SW 1271 (cell line): ENCODE measurements around the gene SLC26A3.
"Not testable (repeated sequence)": the region's sequence is repeated elsewhere in the genome, so short reads cannot be mapped to it uniquely, and the experiment has no call there.

Experiments used
- DNase-seq, 2 experiments: peaks; one replicate each; lab custom pipeline; 2025; lab: John Stamatoyannopoulos, UW

Gene SLC26A3

DNA sequence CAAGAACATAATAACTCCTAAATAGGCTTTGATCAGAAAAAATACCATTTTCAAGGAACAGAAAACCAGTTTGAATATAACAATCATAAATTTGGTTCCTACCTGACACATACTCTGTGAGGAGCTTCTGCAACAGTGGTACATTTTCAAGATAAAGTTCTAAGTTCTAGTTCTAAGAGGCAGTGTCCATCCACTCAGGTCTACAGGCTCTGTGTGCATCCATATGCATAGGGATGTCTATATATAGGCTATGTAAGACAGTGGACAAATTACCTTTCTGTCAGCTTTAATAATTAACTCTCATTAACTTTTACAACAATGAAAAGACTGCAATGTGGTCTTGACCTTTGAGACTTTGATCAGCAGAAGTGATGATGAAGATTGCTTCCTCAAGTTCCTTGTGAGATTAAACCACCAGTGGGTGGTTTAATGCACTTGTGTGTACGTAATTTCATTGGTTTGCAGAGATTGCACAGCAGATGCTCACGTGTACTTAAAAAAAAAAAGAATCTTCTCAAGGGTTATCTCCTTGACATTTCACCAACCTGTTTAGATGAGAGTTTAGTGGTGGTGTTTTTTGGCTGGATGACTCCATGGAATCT, at the start of gene SLC26A3:
TSS of gene SLC26A3 (minus strand) at position 215 of the 602 bp plus-strand sequence. CDS start 8,714 bp downstream, outside the sequence.
- DNase-seq, result no peak

DNA sequence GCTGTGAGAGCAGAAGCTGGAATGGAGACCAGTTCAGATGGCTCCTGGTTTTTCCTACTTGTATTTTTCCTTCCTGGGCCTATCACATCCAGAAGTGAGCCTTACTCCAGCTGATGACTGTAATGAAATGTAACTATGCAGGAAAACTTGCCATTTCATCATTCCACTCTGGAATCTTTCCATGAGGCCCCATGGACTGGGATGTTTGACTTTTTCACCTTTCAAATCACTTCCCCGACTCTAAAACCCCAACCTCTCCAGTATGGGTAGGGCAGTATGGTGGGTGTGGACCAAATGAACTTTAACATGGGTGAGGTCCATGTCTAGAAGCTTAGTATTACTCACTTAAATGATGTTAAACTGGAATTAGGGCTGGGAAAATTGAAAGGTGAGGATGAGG, 47.6 kb upstream of the SLC26A3 start:
- no peak for DNase-seq

DNA sequence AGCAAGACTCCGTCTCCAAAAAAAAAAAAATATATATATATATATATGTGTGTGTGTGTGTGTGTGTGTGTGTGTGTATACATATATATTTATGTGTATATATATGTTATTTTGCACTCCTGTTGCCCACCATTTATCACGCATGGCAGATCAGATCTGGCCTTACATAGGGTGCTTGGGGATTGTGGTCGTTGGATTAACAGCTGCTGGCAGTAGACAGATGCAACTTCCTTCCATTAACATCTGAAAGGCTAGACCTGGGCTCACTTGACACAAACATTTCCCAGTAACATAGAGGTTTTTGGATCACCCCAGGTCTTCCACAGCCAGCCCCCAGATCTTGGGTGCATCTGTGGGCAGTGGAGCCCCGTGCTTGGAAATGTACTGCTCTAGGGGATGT, 47.2 kb upstream of the SLC26A3 start:
- no peak for DNase-seq

DNA sequence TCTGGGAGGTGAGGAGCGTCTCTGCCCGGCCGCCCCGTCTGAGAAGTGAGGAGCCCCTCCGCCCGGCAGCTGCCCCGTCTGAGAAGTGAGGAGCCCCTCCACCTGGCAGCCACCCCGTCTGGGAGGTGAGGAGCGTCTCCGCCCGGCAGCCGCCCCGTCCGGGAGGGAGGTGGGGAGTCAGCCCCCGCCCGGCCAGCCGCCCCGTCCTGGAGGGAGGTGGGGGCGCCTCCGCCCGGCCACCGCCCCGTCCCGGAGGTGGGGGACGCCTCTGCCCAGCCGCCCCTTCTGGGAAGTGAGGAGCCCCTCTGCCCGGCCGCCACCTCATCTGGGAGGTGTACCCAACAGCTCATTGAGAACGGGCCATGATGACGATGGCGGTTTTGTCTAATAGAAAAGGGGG, 45.2 kb upstream of the SLC26A3 start:
- DNase-seq, result not testable (repeated sequence)

DNA sequence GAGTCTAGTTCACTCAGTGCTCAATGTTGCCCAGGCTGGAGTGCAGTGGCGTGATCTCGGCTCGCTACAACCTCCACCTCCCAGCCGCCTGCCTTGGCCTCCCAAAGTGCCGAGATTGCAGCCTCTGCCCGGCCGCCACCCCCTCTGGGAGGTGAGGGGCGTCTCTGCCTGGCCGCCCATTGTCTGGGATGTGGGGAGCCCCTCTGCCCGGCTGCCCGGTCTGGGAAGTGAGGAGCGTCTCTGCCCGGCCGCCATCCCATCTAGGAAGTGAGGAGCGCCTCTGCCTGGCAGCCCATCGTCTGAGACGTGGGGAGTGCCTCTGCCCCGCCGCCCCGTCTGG, 44.8 kb upstream of the SLC26A3 start:
- not testable (repeated sequence) for DNase-seq

DNA sequence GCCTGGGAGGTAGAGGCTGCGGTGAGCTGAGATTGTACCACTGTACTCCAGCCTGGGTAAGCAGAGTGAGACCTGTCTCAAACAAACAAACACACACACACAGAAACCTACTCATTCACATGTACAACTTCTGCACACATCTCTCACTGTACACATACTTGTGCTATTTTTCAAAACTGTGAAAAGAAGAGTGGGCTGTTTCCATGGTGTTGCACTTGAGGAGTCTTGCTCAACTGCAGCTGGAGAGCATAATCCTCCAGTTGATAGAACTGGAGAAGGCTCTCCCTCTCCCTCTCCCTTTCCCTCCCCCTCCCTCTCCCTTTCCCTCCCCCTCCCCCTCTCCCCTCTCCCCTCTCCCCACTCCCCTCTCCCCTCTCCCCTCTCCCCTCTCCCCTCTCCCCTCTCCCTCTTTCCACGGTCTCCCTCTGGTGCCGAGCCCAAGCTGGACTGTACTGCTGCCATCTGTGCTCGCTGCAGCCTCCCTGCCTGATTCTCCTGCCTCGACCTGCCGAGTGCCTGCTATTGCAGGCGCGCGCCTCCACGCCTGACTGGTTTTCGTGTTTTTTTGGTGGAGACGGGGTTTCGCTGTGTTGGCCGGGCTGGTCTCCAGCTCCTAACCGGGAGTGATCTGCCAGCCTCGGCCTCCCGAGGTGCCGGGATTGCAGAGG, 44.3 kb upstream of the SLC26A3 start:
- DNase-seq, result no peak

DNA sequence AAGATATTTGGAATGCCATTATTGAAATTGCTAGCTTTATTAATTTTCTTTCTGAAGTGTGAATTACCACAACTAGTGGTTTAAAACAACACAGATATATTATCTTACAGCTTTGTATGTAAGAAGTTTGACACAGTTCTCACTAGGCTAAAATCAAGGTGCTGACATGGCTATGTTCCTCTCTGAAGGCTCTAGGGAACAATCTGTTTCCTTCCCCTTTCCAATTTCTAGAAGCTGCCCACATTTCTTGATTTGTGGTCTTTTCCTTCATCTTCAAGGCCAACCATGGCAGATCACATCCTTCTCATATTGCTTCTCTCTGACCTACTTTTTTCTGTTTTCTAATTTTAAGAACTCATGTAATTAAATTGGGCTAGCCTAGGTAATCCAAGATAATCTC, 43.3 kb upstream of the SLC26A3 start:
- DNase-seq, result no peak

DNA sequence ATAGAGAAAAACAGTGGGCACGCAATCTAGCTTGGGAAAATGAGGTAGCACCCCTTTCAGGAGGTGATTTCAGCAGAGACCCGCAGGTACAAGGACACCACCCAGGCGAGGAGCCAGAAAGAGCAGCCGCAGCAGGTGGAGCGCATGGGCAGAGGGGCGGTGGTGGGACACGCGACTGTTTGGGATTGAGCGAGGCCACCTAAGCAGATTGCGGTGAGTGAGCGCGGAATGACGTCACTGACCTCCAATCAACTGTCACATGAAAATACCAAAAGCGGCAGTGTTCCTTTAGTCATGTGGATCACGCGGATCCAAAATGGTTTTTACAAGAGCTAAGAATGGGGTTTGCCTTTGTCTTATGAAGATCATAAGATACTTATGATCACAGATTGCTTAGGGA, 40.2 kb upstream of the SLC26A3 start:
- no peak for DNase-seq

DNA sequence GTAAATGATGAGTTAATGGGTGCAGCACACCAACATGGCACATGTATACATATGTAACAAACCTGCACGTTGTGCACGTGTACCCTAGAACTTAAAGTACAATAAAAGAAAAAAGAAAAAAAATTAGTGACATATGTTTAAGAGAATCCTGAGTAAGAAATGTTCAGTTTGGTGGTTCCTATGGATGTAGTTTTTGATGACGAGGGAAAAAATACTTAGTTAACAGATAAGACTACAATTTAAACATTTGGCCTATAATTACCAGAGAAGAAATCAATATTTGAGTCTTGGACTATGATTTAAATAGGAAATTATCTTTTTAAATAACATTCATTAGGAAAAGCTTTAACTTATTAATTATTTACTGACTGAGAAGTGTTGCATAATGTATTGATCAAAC, 39.2 kb upstream of the SLC26A3 start:
- DNase-seq, result no peak

DNA sequence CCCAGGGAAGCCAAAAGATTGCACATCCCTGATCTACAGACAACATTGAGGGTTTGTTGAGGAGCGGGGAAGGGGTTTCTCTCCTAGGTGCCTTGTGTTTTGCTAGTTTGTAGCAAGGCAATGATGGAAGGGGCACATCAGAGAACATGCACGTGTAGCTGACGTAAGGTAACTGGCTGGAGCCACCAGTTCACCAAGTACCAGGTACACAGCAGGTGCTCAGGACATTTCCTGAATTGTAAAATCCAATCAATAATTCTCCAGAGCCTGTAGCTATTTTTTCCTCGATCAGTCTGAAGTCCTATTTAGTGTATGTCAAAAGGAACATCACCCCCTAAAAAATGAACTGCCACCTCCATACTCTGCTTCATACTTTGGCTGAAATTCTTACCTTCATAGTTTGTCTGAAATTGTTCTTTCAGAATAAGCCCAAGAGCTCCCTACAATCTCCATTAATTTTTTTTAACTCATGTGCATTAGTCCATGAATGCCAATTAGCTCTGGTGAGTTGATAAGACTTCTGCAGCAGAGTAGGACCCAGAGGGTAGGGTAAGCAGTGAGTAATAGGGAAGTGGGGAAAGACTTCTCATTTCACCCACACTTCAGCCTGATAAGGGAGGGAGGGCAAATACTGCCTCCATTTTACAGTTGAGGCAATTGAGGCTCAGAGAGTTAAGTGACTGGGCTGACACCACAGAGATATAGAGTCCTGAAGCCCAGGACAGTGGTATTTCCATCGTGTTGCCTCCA, 36.0 kb upstream of the SLC26A3 start:
- no peak for DNase-seq

DNA sequence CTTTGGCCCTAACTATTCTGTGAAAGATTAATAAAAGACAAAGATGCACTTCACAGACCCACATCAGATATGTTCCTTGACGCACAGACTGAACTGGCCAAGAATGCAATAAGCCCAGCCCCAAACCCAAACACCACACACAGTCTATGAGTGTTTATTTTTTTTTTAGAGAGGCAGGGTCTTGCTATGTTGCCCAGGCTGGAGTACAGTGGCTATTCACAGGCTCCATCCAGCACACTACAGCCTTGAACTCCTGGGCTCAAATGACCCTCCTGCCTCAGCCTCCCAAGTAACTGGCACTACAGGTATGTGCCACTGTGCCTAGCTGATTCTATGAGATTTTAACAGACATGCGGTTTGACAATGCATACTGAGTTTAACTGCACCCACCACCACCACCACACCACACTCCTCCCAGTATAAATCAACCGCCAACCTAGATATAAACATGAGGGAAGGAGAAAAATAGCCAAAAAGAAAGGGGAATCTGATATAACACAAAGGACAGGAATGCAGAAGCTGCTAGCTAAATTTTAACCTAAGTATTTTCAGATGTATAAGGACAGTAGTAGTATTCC, 35.1 kb upstream of the SLC26A3 start:
- DNase-seq, result no peak

DNA sequence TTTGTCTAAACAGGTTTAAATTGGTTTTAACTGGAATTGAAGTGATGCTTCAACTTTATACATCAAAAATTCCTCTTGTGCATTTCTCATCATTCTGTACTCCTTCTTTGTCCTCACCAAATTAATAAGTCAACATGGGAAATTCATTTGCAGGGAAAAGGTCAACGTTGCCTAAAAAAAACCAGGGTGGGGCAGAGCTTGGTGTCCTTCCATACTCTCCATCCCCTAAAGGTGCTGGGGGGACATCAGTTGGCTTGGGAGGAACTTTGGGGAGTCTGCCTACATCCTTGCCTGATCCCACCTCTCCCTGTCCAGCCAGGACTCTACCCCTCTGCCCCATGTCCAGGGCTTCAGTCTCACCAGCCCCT, 34.1 kb upstream of the SLC26A3 start:
- DNase-seq, result no peak

DNA sequence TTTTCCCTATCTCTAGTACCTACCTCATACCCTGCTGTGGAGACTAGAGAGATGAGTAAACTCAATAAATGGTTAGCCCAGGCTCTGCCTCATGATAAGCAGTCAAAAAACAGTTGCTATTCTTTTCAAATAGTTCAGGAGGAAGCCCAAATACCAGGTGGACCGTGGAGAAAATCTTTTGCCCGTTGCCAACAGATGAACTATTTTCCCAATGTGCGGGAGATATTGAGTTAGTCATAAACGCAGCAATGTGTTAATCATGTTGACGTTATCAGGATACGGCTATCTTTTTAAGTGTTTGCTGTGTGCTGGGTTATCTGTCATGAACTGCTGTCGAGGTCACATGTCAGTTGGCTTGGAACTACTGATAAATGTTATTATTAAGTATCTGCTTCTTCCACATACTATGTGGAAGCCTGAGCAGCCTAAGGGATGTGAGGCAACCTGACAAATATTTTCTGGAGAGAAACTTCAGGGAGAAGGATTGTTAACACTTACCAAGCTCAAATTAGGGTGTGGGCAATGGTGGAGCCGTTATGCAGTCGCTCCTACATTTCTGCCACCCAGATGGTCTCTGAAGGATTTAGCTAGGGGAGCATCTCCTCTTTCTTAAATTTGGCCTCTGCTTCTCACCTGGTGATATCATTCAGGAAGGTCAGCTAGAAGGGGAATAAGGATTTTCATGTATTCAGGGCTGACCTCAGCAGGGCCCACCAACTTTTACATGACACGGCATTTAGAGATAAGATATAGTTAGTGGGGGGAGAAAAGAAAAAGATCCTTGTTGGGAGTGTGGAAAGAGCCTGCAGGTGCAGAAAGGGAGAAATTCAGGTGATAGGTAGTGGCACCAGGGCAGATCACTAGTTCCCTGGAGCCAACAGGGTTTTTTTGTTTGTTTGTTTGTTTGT, 33.5 kb upstream of the SLC26A3 start:
- DNase-seq, result no peak

DNA sequence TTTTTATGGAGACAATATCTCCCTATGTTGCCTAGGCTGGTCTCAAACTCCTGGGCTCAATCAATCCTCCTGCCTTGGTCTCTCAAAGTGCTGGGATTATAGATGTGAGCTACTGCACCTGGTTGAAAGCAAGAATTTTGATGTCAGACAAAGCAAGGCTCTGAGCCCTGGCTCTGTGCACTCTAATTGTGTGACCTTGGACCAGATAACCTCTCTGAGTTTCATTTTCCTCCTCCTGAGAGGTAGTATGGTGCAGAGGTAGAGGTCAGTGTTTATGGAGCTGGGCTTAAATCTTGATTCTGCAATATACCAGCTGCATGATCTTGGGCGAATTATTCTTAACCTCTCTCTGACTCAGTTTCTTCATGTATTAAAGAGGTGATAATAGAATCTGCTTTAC, 31.4 kb upstream of the SLC26A3 start:
- no peak for DNase-seq

DNA sequence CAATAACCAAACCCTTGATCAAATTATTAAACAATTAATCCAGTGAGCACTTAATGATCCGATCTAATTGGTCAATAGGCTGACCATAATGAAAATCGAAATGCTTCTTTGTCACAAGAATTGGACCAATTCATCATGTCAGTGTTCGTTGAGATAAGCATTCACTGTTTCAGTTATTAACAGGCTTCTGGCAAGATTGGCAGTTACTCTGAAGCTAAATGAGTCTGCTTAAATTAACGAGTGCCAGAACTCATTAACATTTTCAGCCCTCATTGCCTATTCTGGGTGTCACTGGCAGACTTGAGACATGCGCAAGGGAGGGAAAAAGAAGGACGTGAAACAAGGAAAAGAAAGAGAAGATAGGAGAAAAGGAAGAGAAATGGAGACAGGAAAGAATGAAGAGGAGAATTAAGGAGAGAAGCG, 30.7 kb upstream of the SLC26A3 start:
- DNase-seq, result no peak

DNA sequence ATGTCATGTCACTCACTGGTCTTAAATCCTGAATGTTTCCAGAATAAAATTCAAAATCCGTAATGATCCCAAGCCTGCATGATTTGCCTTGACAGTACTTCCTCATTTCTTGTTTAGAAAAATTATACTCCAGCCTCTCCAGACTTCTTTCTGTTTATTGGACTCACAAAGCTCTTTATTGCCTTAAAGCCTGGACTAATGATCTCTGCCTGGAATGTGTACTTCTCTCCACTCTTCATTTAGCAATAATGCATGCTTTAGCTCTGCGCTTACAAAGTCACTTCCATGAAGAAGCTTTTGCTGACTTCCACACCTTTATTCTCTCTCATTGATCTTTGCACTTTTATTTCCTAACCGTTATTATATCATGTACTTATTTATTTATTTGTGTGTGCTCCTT, 27.4 kb upstream of the SLC26A3 start:
- no peak for DNase-seq

DNA sequence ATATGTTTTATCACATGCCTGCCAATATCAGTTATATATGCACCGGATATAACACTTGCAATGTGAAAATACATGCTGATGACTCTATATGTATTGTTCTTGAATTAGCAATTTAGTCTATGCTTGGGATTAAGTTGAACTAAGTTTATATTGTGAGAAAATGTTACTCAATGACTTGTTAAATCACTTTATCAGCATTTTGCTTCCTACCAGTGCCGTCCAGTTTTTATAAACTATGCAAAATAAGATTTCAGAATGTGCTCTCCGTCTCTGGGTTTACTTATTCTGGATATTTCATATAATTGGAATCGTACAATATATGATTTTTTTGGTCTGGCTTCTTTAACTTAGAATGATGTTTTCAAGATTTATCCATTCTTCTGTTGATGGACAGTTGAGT, 25.5 kb upstream of the SLC26A3 start:
- no peak for DNase-seq

DNA sequence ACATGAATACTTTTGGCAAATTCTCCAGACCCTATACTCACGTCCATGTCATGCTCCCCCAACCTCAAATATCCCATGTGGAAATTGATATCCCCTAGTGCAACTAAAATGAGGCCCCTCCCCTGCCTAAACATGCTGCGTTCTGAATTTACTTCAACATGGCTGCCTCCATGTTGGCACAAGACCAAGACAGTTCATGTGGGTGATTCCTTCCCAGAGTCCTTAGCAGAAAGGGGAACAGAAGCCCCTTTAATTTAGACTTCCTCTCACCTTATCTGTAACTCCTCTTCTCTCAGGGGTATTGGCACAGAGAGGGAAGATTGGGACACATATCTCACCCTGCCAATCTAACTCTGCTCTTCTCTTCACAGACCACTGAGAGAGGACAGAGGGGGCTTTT, 24.5 kb upstream of the SLC26A3 start:
- DNase-seq, result no peak

DNA sequence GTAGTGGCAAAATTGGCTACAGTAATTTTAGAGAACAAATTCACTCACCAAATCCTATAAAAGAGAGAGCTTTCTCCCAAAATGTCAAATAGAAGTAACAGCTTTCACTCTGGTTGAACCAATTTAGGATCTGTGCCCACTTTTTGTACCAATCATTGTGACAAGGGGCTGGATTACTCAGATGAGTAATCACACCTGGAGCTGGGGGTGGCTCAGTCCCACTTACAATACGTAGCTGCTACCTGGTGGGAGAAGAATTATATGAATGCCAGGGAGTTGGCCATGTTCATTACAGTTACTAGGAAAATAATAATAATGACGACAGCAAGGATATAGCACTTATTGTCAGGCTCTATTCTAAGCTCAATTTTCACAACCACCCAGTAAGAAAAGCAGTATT, 23.4 kb upstream of the SLC26A3 start:
- DNase-seq, result no peak

DNA sequence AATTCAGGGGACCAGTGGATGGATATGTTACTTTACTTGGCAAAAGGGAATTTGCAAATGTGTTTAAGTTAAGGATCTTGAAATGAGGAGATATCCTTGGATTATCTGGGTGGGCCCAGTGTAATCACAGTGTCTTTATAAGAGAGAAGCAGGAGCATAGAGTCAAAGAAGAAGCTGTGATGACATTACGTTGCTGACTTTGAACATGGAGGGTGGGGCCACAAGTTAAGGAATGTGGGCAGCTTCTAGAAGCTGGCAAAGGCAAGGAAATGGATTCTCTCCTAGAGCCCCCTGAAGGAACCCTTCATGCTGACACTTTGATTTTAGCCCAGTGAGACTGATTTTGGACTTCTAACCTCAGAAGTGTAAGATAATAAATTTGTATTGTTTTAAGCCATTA, 21.8 kb upstream of the SLC26A3 start:
- DNase-seq, result no peak

DNA sequence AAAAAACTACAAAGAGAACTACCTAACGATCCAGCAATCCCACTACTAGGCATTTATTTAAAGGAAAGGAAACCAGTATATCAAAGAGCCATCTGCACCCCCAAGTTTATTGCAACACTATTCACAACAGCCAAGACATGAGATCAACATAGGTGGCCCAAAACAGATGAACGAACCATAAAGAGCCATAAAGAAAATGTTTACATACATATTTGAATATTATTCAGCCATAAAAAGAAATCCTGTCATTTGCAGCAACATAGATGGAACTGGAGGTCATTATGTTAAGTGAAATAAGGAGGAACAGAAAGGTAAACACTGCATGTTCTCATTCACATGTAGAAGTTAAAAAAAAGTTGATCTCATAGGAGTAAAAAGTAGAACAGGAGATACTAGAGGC, 15.6 kb upstream of the SLC26A3 start:
- no peak for DNase-seq

DNA sequence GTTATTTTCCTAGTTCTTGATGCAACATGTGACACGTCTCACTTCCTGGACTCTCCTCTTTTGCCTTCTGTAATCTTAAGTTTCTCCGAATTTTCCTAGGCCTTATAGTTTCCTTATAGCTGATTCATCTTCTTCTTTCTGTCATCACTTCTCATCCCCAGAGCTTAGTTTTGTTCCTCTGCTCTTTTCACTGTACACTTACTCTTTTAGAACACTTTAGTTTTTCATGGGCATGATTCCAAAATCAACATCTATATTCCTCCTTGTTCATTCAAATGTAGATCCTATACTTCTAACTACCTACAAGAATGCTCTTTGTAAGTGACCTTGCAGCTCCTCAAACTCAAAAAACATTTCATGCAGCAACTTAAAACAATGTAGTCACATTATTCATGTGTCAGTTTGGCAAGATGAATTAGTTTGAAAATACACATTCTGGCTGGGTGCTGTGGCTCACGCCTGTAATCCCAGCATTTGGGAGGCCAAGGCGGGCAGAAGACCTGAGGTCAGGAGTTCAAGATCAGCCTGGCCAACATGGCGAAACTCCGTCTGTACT, 13.1 kb upstream of the SLC26A3 start:
- DNase-seq, result no peak
